Ascending aorta (tissue), 2 donors: Measurements from ENCODE around the gene MCEMP1. TPM values are rescaled to one million over a fixed set of nuclear protein-coding genes. Genes with fewer than 3 reads are reported as not detected.

Experiments used
- DNase-seq, 2 donors: peaks; one replicate each; pipeline ENCODE4 v3.0.0-alpha.2; 2019; ENCODE audit warnings: low spot score in 2 of 2
- H3K27ac ChIP-seq, 2 donors: fragments of 200-600 bp; sonication (generic); one replicate each; pipeline ENCODE4 v1.5.1; 2016 to 2017; ENCODE audit warnings: mild to moderate bottlenecking in 1 of 2
- H3K27me3 ChIP-seq: fragments of 200-600 bp; sonication (generic); one replicate; pipeline ENCODE4 v1.5.1; 2017
- H3K36me3 ChIP-seq, 2 donors: fragments of 200-600 bp; sonication (generic); one replicate each; pipeline ENCODE4 v1.5.1; 2016
- H3K4me1 ChIP-seq, 2 donors: fragments of 200-600 bp; sonication (generic); one replicate each; pipeline ENCODE4 v1.5.1; 2016 to 2017; ENCODE audit warnings: mild to moderate bottlenecking in 1 of 2
- H3K4me3 ChIP-seq, 2 donors: fragments of 200-600 bp; sonication (generic); one replicate each; pipeline ENCODE4 v1.5.1; 2016 to 2017; ENCODE audit warnings: mild to moderate bottlenecking in 1 of 2
- H3K9me3 ChIP-seq, 2 donors: fragments of 200-600 bp; sonication (generic); one replicate each; pipeline ENCODE4 v1.5.1; 2016
- CTCF ChIP-seq, 3 experiments: fragments of 200-600 bp in 2 of 3; fragments of 450-650 bp in 1 of 3; sonication (generic) in 2 of 3; IDR thresholded peaks; one replicate each; pipeline ENCODE4 v1.5.1; 2016 to 2019; ENCODE audit warnings: antibody characterized with exemption in 3 of 3, mild to moderate bottlenecking in 1 of 3, moderate library complexity in 1 of 3
- intact Hi-C: fragments of 100-400 bp; cut with DNase I; formaldehyde crosslinking; loops from one replicate; pipeline ENCODE4 v1.15.1; 2023
- total RNA-seq: library from RNA; depleted of rRNA; stranded (reverse); fragments of >200 nt; gene quantifications from one replicate; pipeline ENCODE4 v1.1.0, GENCODE V29; 2016

MCEMP1 gene
- total RNA-seq, 1 donor from 2014 or later: not detected

- TF ChIP-seq CTCF (IDR thresholded peaks at IDR 0.05): no peak
- no peak for DNase-seq
- intact Hi-C loops: no loop called here
- no peaks in the 10 kb centered on the region for H3K4me1 ChIP-seq
- H3K27ac ChIP-seq: peak overlapping the region in 1 of 2 donors; percentile 55
- H3K9me3 ChIP-seq: no peaks in the 10 kb centered on the region
- H3K4me3 ChIP-seq: peak overlapping the region; percentile 51 to 61
- no peaks in the 10 kb centered on the region for H3K27me3 ChIP-seq
- H3K36me3 ChIP-seq: no peaks in the 10 kb centered on the region
These were observed 39.3 kb upstream of the MCEMP1 start for GRCh38 chr19:7637374-7638256.

- Histone ChIP-seq H3K9me3 (no peaks in the 10 kb centered on the region), H3K27ac (no peak overlapping the region), H3K4me1 (no peaks in the 10 kb centered on the region), H3K4me3 (no peak overlapping the region), H3K36me3 (no peaks in the 10 kb centered on the region), H3K27me3 (no peaks in the 10 kb centered on the region)
- no peak for TF ChIP-seq CTCF (IDR thresholded peaks at IDR 0.05)
- no peak for DNase-seq
- intact Hi-C loops: no loop called here
These were observed 38.0 kb upstream of the MCEMP1 start for GRCh38 chr19:7638802-7639465.

GRCh38 chr19:7639863-7640348 lies 37.0 kb upstream of the MCEMP1 start:
- H3K27ac ChIP-seq: no peak overlapping the region
- DNase-seq: no peak
- H3K27me3 ChIP-seq: no peaks in the 10 kb centered on the region
- no peaks in the 10 kb centered on the region for H3K36me3 ChIP-seq
- H3K4me3 ChIP-seq: no peak overlapping the region
- H3K4me1 ChIP-seq: no peaks in the 10 kb centered on the region
- no peaks in the 10 kb centered on the region for H3K9me3 ChIP-seq
- intact Hi-C loops: no loop called here
- TF ChIP-seq CTCF (IDR thresholded peaks at IDR 0.05): no peak

- intact Hi-C loops: no loop called here
These were observed 36.1 kb upstream of the MCEMP1 start for GRCh38 chr19:7640803-7641202.

More at GRCh38 chr19:7640803-7641202, 36.1 kb upstream of the MCEMP1 start:
- Histone ChIP-seq H3K4me3 (no peak overlapping the region), H3K9me3 (no peaks in the 10 kb centered on the region), H3K4me1 (no peaks in the 10 kb centered on the region), H3K27me3 (no peaks in the 10 kb centered on the region), H3K36me3 (no peaks in the 10 kb centered on the region), H3K27ac (no peak overlapping the region)
- no peak for TF ChIP-seq CTCF (IDR thresholded peaks at IDR 0.05)
- no peak for DNase-seq
